ENCODE results near the gene KL. TPM values are rescaled to one million over a fixed set of nuclear protein-coding genes. Genes with fewer than 3 reads are reported as not detected.
A peak's percentile ranks its signal among the peaks of the same experiment; 100 is the strongest.

The KL gene
- total RNA-seq, 2 experiments from 2014 or later, result 0.36 to 0.49 TPM

GRCh38 chr13:33007950-33008349, 8.3 kb upstream of the KL start:
- peaks cover 20% of the 10 kb centered on the region for H3K9me3 Mint-ChIP-seq
- no peak overlapping the region for H3K27ac Mint-ChIP-seq
- no peak overlapping the region for H3K4me3 Mint-ChIP-seq
- DNase-seq, result no peak
- H3K4me1 Mint-ChIP-seq (ENCODE audit: low read depth), result no peaks in the 10 kb centered on the region
- H3K36me3 Mint-ChIP-seq (ENCODE audit: low read depth), result peaks cover 5% of the 10 kb centered on the region
- CTCF ChIA-PET, result interaction anchor here (1.6 kb wide), 1 partner anchor 9 kb away, joined by 4 read pairs; no protein-coding TSS in a partner anchor
- intact Hi-C loops (cut with micrococcal nuclease), result no loop called here
- peaks cover 36% of the 10 kb centered on the region for H3K27me3 Mint-ChIP-seq (ENCODE audit: low read depth)

DNA sequence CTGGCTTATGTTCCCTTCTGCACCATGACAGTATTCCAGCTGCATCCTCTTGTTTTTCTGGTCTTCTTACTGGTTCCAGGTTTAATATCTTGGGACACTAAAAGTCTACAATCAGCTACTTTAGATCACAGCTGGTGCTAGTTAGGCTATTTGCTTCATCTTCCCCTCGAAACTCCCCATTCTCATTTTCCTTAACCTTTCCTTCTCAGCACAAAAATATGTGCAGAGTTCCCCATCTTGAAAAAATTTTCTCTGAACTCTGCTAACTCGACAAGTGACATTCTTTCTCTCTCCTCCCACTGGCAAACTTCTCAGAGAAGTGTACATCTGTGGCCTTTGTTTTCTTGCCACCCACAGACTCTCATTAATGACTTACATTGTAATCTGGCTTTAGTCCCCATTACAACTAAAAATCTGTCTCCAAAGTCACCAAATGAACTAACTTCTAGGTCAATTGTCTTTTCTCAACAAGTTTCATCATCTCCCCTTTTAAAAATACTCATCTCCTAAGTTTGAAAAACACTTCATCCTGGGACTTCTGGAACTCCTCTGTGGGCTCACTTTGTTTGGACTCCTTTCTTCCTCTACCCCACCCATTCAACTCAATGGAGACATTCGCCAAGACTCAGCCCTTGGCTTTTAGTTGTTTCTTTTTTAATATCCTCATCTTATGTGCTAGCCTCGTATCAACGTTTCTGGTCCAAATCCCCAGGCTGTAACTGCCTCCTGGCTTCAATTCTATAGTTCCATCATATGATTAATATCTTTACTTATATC, 7.1 kb upstream of the KL start:
- peaks cover 45% of the 10 kb centered on the region for H3K27me3 Mint-ChIP-seq (ENCODE audit: low read depth)
- H3K9me3 Mint-ChIP-seq, result peaks cover 20% of the 10 kb centered on the region
- H3K4me3 Mint-ChIP-seq, result no peak overlapping the region
- no peak overlapping the region for H3K27ac Mint-ChIP-seq
- intact Hi-C loops (cut with micrococcal nuclease), result no loop called here
- H3K36me3 Mint-ChIP-seq (ENCODE audit: low read depth), result peaks cover 5% of the 10 kb centered on the region
- CTCF ChIA-PET, result interaction anchor here (1.6 kb wide), 1 partner anchor 8 kb away, joined by 4 read pairs; no protein-coding TSS in a partner anchor
- DNase-seq, result no peak
- H3K4me1 Mint-ChIP-seq (ENCODE audit: low read depth), result no peaks in the 10 kb centered on the region

DNA sequence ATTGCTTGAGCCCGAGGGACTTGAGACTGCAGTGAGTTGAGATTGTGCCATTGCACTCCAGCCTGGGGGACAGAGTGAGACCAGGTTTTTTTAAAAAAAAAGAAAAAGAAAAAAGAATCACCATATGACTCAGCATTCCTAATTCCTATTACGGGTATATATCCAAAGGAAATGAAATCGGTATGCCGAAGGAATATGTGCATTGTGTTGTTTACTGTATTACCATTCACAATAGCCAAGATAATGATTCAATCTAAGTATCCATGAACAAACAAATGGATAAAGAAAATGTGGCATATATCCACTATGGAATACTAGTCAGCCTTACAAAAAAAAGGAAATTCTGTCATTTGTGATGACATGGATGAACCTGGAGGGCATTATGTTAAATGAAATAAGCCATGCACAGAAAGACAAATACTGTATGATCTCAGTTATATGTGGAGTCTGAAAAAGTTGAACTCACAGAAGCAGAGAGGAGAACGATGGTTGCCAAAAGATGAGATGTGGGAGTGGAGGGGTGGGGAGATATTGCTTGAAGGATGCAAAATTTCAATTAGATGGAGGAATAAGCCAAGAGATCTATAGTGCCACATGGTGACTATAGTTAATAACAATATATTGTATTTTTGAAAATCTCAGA, 4.3 kb upstream of the KL start:
- DNase-seq, result no peak
- Mint-ChIP-seq H3K27me3 (ENCODE audit: low read depth) (peaks cover 54% of the 10 kb centered on the region), H3K4me1 (ENCODE audit: low read depth) (peaks cover 6% of the 10 kb centered on the region), H3K4me3 (no peak overlapping the region), H3K36me3 (ENCODE audit: low read depth) (peaks cover 5% of the 10 kb centered on the region), H3K9me3 (peaks cover 20% of the 10 kb centered on the region), H3K27ac (no peak overlapping the region)
- intact Hi-C loops (cut with micrococcal nuclease), result loop anchor here (10.0 kb wide), 1 partner anchor 567 kb away; no protein-coding TSS in a partner anchor
- CTCF ChIA-PET, result no interaction called here

- peaks cover 56% of the 10 kb centered on the region for H3K27me3 Mint-ChIP-seq (ENCODE audit: low read depth)
- H3K27ac Mint-ChIP-seq, result no peak overlapping the region
- DNase-seq, result no peak
- peaks cover 9% of the 10 kb centered on the region for H3K4me1 Mint-ChIP-seq (ENCODE audit: low read depth)
- peaks cover 1% of the 10 kb centered on the region for H3K9me3 Mint-ChIP-seq
- intact Hi-C loops (cut with micrococcal nuclease), result loop anchor here (10.0 kb wide), 1 partner anchor 569 kb away; no protein-coding TSS in a partner anchor
- no peaks in the 10 kb centered on the region for H3K36me3 Mint-ChIP-seq (ENCODE audit: low read depth)
- CTCF ChIA-PET, result no interaction called here
- H3K4me3 Mint-ChIP-seq, result no peak overlapping the region
These were observed 1.9 kb upstream of the KL start for GRCh38 chr13:33014291-33014690.

DNA sequence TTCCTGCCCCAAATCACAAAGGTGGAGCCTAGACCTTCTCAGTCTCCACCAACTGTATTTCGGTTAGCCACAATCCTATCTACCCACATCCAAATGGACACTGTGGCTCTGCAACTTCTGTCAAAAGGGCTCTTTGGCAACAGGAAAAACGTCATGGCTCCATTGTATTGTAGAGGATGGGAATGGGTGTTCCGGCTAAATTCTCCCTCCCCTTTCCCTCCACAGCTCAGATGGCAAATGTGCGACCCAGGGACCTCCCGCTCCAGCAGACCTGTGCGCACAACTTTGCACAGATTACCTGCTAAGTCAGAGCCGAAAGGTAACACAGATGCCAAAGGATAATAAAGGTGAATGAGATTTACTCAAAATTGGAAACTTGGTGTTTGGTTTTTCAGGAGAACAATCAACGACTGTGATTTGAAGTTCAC, 968 bp upstream of the KL start:
- CTCF ChIA-PET, result no interaction called here
- H3K4me3 Mint-ChIP-seq, result peak overlapping the region; percentile 55
- H3K4me1 Mint-ChIP-seq (ENCODE audit: low read depth), result peaks cover 9% of the 10 kb centered on the region
- intact Hi-C loops (cut with micrococcal nuclease), result loop anchor here (5.0 to 10.0 kb wide), 5 partner anchors 178 to 1103 kb away; no protein-coding TSS in a partner anchor
- H3K27me3 Mint-ChIP-seq (ENCODE audit: low read depth), result peaks cover 60% of the 10 kb centered on the region
- no peaks in the 10 kb centered on the region for H3K36me3 Mint-ChIP-seq (ENCODE audit: low read depth)
- H3K9me3 Mint-ChIP-seq, result no peaks in the 10 kb centered on the region
- no peak overlapping the region for H3K27ac Mint-ChIP-seq
- DNase-seq, result no peak

DNA sequence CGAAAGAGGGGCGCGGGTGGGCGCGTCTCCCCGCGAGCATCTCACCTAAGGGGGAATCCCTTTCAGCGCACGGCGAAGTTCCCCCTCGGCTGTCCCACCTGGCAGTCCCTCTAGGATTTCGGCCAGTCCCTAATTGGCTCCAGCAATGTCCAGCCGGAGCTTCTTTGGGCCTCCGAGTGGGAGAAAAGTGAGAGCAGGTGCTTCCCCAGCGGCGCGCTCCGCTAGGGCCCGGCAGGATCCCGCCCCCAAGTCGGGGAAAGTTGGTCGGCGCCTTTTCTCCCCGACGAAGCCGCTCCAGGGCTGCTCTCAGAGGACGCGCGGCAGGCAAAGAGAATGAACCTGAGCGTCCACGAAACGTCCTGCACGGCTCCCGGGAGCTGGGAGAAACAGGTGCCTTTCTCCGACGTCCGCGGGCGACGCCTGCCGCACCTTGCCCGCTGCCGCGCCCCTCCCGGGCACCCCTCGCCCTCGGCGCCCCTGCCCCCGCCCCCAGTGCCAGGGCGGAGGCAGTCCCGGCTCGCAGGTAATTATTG, 366 bp upstream of the KL start:
- Mint-ChIP-seq H3K4me1 (ENCODE audit: low read depth) (peaks cover 9% of the 10 kb centered on the region), H3K9me3 (no peaks in the 10 kb centered on the region), H3K27ac (no peak overlapping the region), H3K27me3 (ENCODE audit: low read depth) (peaks cover 60% of the 10 kb centered on the region), H3K4me3 (peak overlapping the region; percentile 55), H3K36me3 (ENCODE audit: low read depth) (no peaks in the 10 kb centered on the region)
- CTCF ChIA-PET, result no interaction called here
- intact Hi-C loops (cut with micrococcal nuclease), result loop anchor here (2.0 to 10.0 kb wide), 8 partner anchors 179 to 1104 kb away; no protein-coding TSS in a partner anchor
- peak; percentile 18 for DNase-seq

- Mint-ChIP-seq H3K4me3 (peak overlapping the region; percentile 64), H3K27ac (peak overlapping the region; percentile 7), H3K27me3 (ENCODE audit: low read depth) (peaks cover 59% of the 10 kb centered on the region), H3K9me3 (no peaks in the 10 kb centered on the region), H3K36me3 (ENCODE audit: low read depth) (no peaks in the 10 kb centered on the region), H3K4me1 (ENCODE audit: low read depth) (peaks cover 9% of the 10 kb centered on the region)
- CTCF ChIA-PET, result interaction anchor here (0.6 to 1.5 kb wide), 7 partner anchors 9 to 363 kb away, joined by 3 to 4 read pairs (median 3); no protein-coding TSS in a partner anchor
- intact Hi-C loops (cut with micrococcal nuclease), result loop anchor here (1.0 to 10.0 kb wide), 14 partner anchors 100 to 1105 kb away; partner anchors contain the start of genes N4BP2L2 and PDS5B
- DNase-seq, result peak; percentile 79
These were observed 1.2 kb downstream of the KL start for GRCh38 chr13:33017323-33017929.

DNA sequence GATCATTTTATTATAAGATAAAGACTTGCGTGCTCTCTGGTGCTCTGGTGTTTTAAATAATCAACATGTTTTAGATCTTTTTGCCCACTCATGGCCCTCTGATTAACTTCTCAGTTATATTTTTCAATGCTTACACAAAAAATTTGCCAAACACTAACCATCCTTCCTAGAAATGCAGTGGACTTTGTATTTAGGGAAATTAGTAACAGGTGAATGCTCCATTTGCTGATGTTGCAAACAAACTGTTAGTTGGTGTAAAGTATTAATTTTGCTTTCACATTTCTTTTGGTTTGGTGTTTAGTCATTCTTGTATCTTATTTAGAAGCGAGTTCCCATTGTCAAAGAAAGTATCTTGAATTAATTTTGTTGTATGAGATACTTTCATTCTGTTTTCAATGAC, 2.7 kb downstream of the KL start:
- H3K27ac Mint-ChIP-seq, result no peak overlapping the region
- CTCF ChIA-PET, result interaction anchor here (0.6 kb wide), 1 partner anchor 208 kb away, joined by 3 read pairs; no protein-coding TSS in a partner anchor
- H3K4me1 Mint-ChIP-seq (ENCODE audit: low read depth), result peaks cover 9% of the 10 kb centered on the region
- no peaks in the 10 kb centered on the region for H3K9me3 Mint-ChIP-seq
- no peaks in the 10 kb centered on the region for H3K36me3 Mint-ChIP-seq (ENCODE audit: low read depth)
- peaks cover 49% of the 10 kb centered on the region for H3K27me3 Mint-ChIP-seq (ENCODE audit: low read depth)
- intact Hi-C loops (cut with micrococcal nuclease), result loop anchor here (5.0 to 10.0 kb wide), 5 partner anchors 182 to 1107 kb away; no protein-coding TSS in a partner anchor
- H3K4me3 Mint-ChIP-seq, result no peak overlapping the region
- no peak for DNase-seq

DNA sequence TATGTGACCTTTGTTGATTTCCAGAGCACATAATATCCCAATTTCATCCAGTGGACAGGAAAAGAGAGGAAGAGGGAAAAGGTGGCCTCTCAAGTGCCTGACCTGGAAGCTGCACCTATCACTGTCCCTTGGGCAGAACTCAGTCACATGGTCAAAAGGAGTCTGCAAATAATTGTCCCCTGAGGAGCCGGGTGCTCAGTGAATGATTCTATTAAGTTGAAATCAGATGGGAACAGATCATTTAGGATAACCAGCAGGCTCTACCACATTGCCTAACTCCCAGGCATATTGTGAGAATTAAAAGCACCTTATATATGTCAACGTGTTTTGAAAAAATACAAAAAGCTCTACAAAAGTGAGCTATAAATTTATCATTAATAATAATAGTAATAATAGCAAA, 6.8 kb downstream of the KL start:
- CTCF ChIA-PET, result no interaction called here
- Mint-ChIP-seq H3K36me3 (ENCODE audit: low read depth) (no peaks in the 10 kb centered on the region), H3K27ac (no peak overlapping the region), H3K9me3 (no peaks in the 10 kb centered on the region), H3K4me3 (no peak overlapping the region), H3K4me1 (ENCODE audit: low read depth) (no peaks in the 10 kb centered on the region), H3K27me3 (ENCODE audit: low read depth) (peaks cover 35% of the 10 kb centered on the region)
- intact Hi-C loops (cut with micrococcal nuclease), result no loop called here
- no peak for DNase-seq

GRCh38 chr13:33025220-33025744, 9.1 kb downstream of the KL start:
- no peaks in the 10 kb centered on the region for H3K9me3 Mint-ChIP-seq
- no peak overlapping the region for H3K27ac Mint-ChIP-seq
- intact Hi-C loops (cut with micrococcal nuclease), result no loop called here
- no peak for DNase-seq
- H3K36me3 Mint-ChIP-seq (ENCODE audit: low read depth), result no peaks in the 10 kb centered on the region
- H3K4me3 Mint-ChIP-seq, result no peak overlapping the region
- H3K4me1 Mint-ChIP-seq (ENCODE audit: low read depth), result no peaks in the 10 kb centered on the region
- peaks cover 22% of the 10 kb centered on the region for H3K27me3 Mint-ChIP-seq (ENCODE audit: low read depth)
- CTCF ChIA-PET, result no interaction called here

DNA sequence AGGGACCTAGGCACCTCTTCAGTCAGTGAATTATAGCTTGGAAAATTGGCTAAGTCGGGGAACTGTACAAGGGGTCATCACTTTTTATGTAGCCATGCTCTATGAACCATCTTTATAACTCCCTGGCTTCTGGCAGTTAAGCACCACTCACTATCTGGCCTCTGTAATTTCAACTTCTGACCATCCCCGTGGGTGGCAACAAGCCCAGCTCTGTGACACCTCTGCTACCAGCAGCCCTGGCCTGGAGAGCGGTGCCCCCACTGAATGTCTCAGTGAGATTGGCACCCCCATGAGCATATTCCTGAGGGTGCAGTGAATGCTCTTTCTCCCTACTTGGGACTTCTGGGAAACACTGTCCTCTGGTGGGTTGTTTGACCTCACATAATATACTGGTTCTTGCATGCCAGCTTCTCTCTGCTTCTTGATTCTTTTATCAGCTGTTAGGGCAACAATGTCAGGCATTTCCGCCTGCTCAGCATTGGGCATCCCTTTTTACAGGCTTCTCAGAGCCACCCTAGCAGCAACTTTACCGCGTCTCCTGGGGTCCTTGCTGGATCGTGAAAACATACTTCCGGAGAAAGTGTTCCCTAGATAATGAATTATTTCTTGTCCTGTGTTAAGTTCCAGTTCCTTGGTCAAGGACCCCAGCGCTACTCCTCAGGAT, 10.4 kb downstream of the KL start:
- H3K4me1 Mint-ChIP-seq (ENCODE audit: low read depth), result no peaks in the 10 kb centered on the region
- H3K4me3 Mint-ChIP-seq, result no peak overlapping the region
- no peak for DNase-seq
- H3K9me3 Mint-ChIP-seq, result no peaks in the 10 kb centered on the region
- intact Hi-C loops (cut with micrococcal nuclease), result no loop called here
- no peaks in the 10 kb centered on the region for H3K36me3 Mint-ChIP-seq (ENCODE audit: low read depth)
- H3K27ac Mint-ChIP-seq, result no peak overlapping the region
- CTCF ChIA-PET, result no interaction called here
- H3K27me3 Mint-ChIP-seq (ENCODE audit: low read depth), result peaks cover 11% of the 10 kb centered on the region
